Activated gamma-delta T cell treated with anti-CD3 and anti-CD28 coated beads, Interleukin-2, amount 50 U/mL, for 16 hours (primary cell): ENCODE results near the gene IFI35.
A peak's percentile ranks its signal among the peaks of the same experiment; 100 is the strongest.
"Not testable (repeated sequence)": the region's sequence is repeated elsewhere in the genome, so short reads cannot be mapped to it uniquely, and the experiment has no call there.

Source experiments
- DNase-seq: peaks from one replicate; pipeline ENCODE4 v3.0.0-alpha.2; 2020; ENCODE audit warnings: low read depth

The IFI35 gene

GRCh38 chr17:43006639-43007551 lies at the start of gene IFI35:
IFI35 (plus strand) TSS chr17:43006784; CDS start chr17:43006948, 164 bp downstream.
- peak; percentile 80 for DNase-seq

DNA sequence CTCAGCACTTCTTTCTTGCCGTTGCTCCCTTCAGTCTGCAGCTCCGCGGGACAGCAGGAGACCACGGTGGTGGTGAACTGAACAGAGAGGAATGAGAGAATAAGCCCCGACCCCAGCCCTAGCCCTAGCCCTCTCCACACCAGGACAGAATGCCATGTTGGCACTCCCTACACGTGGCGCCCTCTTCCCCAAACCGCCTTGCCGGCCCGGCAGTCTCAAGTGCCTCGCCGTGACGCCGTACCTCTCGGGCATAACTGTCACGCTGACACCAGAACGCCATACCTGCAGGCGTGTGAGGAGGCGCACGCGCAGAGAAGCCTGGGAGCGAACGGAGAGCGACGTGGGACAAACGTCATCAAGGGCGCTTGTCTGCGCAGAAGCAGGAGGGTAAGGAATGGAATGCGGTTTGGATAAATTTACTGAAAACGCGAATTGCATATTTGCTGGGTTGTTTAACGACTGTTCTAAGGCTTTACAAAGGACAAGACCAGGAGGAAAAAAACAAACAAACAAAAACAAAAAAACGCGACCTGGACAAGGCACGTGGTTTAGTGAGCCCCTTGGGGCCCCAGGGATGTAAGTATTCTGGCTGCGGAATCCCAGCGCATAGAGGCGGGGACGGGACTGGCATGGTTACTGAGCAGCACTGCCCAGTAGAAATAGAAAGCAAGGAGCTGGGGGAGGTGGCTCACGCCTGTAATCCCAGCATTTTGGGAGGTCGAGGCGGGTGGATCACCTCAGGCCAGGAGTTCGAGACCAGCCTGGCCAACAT lies 42.2 kb upstream of the IFI35 start, which contains the start of gene AARSD1:
Gene AARSD1 (minus strand): TSS at position 294 of the 772 bp plus-strand sequence. CDS start 14 bp downstream, at position 280.
- peak; percentile 84 for DNase-seq

GRCh38 chr17:42967925-42968324 lies 38.7 kb upstream of the IFI35 start:
- DNase-seq, result no peak

GRCh38 chr17:42969001-42969581 lies 37.5 kb upstream of the IFI35 start:
- DNase-seq, result no peak

GRCh38 chr17:42971589-42971988 lies 35.0 kb upstream of the IFI35 start:
- DNase-seq, result no peak

DNA sequence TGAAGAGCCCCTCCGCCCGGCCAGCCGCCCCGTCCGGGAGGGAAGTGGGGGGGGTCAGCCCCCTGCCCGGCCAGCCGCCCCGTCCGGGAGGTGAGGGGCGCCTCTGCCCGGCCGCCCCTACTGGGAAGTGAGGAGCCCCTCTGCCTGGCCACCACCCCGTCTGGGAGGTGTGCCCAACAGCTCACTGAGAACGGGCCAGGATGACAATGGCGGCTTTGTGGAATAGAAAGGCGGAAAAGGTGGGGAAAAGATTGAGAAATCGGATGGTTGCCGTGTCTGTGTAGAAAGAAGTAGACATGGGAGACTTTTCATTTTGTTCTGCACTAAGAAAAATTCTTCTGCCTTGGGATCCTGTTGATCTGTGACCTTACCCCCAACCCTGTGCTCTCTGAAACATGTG lies 33.3 kb upstream of the IFI35 start:
- not testable (repeated sequence) for DNase-seq

DNA sequence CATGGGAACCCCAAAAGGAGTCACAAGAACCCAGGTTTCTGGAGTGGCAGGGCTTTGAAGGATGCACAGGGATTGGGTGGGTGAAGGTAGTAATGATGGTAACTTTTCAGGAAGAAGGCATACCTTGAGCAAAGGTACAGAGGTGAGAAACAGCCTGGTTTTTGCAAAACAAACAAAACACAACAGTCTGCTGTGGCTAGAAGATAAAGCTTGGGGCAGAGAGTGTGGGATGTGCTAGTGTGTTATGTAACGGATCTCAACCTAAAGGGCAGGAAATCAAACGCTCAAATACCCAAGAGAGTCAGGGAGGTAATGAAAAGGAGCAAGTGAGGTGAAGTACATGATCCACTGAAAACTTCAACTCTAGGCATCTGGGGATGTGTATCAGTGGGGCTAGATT lies 31.3 kb upstream of the IFI35 start:
- no peak for DNase-seq

- DNase-seq, result not testable (repeated sequence)
Measured at GRCh38 chr17:42975701-42976100, 30.9 kb upstream of the IFI35 start.

DNA sequence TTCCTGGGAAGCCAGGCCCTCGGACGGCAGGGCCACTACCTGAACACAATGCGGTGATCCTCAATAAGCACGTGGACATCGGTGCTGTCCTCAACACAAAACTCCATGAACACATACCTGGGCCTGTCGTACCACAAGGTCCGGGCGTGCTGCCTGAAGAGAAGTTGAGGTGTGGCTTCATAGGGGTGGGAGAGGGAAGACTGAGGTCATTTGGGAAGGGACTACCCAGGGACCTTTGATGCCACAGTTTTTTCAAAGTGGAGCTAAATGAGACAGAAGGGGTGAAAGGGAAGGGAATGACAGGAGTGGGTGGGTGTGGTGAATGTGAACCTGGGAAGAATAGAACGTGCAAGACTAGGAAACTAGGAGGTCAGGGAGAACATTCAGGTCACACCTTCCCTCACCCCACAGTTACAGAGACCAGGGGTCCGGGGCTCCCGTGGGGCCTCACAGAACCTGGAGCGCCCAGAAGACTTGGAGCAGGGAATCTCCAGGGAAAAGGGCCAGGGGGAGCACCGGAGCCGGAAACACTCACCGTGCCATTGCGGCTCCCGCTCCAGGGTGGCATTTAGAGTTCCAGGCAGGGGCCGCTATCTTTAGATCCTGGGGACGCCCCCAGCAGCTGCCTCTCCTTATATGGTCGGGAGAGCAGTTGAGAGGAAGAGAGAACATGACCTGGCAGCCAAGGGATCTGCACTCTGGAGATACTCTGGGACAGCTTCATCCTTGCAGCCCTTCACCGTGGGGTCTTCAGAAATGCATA lies 26.9 kb upstream of the IFI35 start, which contains the start of gene PTGES3L:
Gene PTGES3L (minus strand): TSS at position 570 of the 763 bp plus-strand sequence. CDS start 27 bp downstream, at position 543.
- no peak for DNase-seq

GRCh38 chr17:42980274-42980765 lies 26.3 kb upstream of the IFI35 start, which contains the start of gene RUNDC1:
RUNDC1 (plus strand) TSS chr17:42980565; CDS start chr17:42980577, 12 bp downstream.
- peak; percentile 83 for DNase-seq

DNA sequence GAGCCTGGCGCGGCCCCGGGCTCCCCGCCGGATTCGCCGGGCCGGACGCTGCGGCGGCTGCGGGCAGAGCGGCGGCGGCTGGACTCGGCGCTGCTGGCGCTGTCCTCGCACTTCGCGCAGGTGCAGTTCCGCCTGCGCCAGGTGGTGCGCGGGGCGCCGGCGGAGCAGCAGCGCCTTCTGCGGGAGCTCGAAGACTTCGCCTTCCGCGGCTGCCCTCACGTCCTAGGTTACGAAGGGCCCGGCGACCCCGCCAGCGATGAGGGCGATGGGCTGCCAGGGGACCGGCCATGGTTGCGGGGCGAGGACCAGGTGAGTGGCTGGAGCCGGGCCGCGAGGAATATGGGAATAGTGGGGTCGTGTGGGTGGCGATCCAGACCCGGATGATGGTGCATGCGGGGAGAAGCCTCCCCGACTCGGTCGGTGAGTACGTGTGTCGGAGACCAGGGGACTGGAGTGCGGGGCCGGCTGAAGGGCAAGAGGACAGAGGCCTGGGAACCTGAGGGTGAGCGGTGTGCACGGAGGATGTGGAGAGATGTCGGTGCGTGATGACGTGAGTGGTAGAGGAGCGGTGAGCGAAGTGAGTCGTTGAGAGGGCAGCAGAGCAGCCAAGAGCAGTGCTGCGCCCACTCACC lies 25.7 kb upstream of the IFI35 start:
- peak; percentile 29 for DNase-seq

DNA sequence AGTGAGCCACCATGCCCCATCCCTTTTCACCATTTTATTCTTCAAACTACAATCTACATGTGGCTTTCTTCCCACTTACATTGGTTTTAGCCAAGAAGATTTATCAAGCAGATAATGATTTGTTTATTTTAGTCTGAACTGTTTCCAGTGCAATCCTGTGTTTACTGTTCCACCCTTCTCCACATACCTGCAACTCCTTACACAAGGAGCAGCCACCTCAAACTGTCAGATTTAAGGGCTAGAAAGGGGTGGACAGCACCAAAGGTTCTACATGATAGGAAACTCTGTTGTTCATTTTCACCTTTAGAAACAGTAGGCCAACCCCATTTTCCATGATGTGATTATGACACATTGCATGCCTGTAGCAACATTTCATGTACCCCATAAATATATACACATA lies 24.3 kb upstream of the IFI35 start:
- no peak for DNase-seq

- DNase-seq, result no peak
Measured at GRCh38 chr17:42985225-42985624, 21.4 kb upstream of the IFI35 start.

- no peak for DNase-seq
Measured at GRCh38 chr17:42989141-42989540, 17.4 kb upstream of the IFI35 start.

DNA sequence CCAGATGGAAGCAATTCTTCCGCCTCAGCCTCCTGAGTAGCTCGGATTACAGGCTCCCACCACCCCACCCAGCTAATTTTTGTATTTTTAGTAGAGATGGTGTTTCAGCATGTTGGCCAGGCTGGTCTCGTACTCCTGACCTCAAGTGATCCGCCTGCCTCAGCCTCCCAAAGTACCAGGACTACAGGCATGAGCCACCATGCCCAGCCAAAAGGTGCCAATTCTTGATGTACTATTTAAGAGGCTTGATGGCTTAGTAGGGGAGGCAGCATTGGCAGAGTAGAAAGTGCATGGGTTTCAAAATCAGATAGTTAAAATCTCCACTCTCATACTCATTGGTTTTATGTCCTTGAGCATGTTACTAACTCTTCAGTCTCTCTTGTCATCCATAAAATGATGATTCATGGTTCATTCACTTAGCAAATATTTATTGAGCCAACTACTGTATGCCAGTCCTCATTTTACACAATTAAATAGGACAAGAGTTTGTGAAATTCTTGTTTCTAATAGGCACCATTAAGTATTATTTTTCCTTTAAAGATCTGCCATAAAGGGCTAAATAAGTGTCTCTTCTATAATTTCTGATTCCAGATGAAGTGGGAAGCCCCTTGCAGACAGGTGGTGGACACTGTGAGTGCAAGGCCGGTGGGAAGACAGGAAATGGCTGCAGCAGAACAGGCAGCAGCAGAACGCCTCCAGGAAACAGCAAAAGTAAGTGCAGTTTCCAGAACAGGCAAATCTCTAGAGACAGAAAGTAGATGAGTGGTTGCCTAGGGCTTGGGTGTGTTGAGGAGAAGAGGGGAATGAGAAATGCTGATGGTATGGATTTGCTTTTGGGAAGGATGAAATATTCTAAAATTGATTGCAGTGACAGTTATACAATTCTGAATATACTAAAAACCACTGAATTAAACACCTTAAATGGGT lies 16.6 kb upstream of the IFI35 start:
- DNase-seq, result no peak

GRCh38 chr17:42991471-42991870 lies 15.1 kb upstream of the IFI35 start:
- no peak for DNase-seq

DNA sequence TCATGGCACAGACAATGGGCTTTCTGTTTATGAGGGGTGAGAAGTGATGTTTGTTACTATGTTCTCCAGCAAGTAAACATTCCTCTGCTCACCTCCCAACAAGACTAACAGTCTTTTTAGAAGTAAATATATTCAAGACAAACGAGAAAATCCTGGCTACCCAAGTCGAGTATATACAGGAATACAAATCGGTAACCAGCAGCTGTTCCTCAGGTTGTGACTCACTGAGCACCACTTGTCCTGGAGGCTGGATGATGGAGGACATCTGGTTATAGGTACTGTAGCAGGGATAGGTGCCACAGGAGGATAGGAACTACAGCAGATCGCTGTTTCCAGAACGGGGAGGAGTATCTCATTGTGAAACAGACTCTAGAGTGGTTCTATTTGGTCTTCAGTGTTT lies 13.7 kb upstream of the IFI35 start:
- no peak for DNase-seq

DNA sequence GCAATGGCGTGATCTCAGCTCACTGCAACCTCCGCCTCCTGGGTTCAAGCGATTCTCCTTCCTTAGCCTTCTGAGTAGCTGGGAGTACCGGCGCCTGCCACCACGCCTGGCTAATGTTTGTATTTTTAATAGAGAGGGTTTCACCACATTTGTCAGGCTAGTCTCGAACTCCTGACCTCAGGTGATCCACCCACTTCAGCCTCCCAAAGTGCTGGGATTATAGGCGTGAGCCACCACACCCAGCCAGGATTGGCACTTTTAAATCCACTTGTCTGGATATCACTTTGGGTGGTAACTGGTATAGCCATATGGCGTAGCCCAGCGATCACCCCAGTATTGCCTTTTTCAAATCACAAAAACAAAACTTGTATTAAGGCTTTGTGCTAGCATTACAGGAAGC lies 12.7 kb upstream of the IFI35 start:
- not testable (repeated sequence) for DNase-seq

DNA sequence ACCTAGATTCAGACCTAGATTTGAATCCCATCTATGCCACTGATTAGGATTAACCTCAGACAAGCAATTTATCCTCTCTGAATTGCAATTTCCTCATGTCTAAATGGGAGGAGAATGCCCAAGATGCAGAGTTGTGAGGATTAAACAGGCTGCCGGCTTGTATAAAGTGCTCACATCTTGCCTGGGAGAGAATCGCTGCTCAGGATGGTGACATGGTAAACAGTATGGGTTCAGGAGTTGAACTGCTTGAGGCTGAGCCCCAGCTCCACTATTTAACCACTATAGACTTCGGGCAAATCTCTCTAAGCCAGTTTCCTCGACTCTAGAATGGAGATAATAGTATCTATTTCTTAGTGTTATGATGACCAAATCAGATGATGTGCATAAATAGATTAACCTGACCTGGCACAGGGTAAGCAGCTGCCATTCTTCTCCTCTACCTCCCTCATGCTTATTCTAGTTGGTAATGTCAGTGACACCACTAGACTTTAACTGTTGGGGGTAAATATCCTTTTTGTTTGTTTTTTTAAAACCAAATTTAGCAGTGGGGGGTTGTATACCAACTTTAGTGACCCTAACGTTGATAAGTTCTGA lies 9.1 kb upstream of the IFI35 start:
- DNase-seq, result no peak
